T-helper 2 cell treated with Interferon-gamma antibody and Interleukin-4, amounts not matched to agents 5 μg/mL and 100 μg/mL, for 36 hours (primary cell): ENCODE measurements around the gene UGT1A6.
"Not testable (repeated sequence)": the region's sequence is repeated elsewhere in the genome, so short reads cannot be mapped to it uniquely, and the experiment has no call there.

Experiments
- DNase-seq: peaks from one replicate; pipeline ENCODE4 v3.0.0; 2021; ENCODE audit warnings: low spot score
- H3K27ac Mint-ChIP-seq: one replicate; pipeline ENCODE4 v1.8.0; 2021; ENCODE audit warnings: mild to moderate bottlenecking, mixed read lengths
- H3K27me3 Mint-ChIP-seq: one replicate; pipeline ENCODE4 v1.8.0; 2021; ENCODE audit warnings: low read depth, mixed read lengths
- H3K36me3 Mint-ChIP-seq: one replicate; pipeline ENCODE4 v1.8.0; 2021; ENCODE audit warnings: low read depth, mixed read lengths
- H3K4me1 Mint-ChIP-seq: one replicate; pipeline ENCODE4 v1.8.0; 2021; ENCODE audit warnings: low read depth, mixed read lengths
- H3K4me3 Mint-ChIP-seq: one replicate; pipeline ENCODE4 v1.8.0; 2022; ENCODE audit warnings: mild to moderate bottlenecking, moderate library complexity, mixed read lengths
- H3K9me3 Mint-ChIP-seq: one replicate; pipeline ENCODE4 v1.8.0; 2021; ENCODE audit warnings: mixed read lengths

Gene UGT1A6

DNA sequence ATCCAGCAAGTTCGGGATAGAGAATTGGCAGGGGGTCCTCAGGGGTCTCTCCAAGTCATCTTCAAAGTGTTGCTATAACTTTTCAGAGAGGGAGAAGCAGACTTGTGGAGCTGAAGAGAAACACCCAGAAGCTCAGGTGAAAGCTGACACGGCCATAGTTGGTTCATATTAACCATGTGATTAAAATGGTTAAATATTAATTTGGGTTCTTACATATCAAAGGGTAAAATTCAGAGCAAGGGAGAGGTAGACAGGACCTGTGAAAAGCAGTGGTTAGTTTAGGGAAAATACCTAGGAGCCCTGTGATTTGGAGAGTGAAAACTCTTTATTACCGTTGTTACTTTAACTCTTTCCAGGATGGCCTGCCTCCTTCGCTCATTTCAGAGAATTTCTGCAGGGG, at the start of gene UGT1A6:
UGT1A6 (plus strand) TSS at position 243 of the 400 bp plus-strand sequence; CDS start at position 358, 115 bp downstream.
- no peaks in the 10 kb centered on the region for H3K4me1 Mint-ChIP-seq

DNA sequence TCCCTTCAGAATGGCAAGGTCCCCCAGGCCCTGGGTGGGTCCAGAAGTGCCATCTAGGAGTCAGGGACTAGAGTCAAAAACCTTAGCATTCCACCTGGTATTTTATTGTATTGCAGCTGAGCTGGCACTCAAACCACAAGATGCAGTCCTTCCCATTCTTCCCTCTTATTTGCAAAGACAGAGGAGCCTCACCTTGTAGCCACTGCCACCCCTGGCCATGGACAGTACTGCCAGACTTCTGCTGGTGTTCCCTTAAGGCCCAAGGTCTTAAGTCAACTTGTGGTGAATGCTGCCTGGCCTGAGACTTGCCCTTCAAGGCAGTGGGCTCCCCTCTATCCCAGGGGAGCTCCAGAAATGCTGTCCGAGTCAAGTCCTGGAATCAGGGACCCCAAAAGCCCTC, 49.6 kb upstream of the UGT1A6 start:
- no peak for DNase-seq
- Mint-ChIP-seq H3K27ac (no peak overlapping the region), H3K27me3 (peaks cover 7% of the 10 kb centered on the region), H3K4me1 (no peaks in the 10 kb centered on the region), H3K4me3 (no peak overlapping the region), H3K9me3 (peaks cover 29% of the 10 kb centered on the region), H3K36me3 (no peaks in the 10 kb centered on the region)

More for the DNA sequence above, at the start of gene UGT1A6:
- no peak within 1 kb of the TSS for H3K4me3 Mint-ChIP-seq
- H3K27ac Mint-ChIP-seq: no peak within 1 kb of the TSS
- H3K9me3 Mint-ChIP-seq: no peaks in the 10 kb centered on the region
- H3K27me3 Mint-ChIP-seq: peaks cover 29% of the 10 kb centered on the region
- no peaks in the 10 kb centered on the region for H3K36me3 Mint-ChIP-seq
- no peak for DNase-seq

DNA sequence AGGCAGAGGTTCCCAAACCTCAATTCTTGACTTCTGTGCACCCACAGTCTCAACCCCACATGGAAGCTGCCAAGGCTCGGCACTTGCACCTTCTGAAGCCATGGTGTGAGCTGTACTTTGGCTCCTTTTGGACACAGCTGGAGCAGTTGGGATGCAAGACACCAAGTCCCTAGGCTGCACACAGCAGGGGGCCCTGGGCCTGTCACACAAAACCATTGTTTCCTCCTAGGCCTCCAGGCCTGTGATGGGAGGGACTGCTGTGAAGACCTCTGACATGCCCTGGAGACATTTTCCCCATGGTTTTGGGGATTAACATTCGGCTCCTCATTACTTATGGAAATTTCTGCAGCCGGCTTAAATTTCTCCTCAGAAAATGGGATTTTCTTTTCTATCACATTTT, 46.7 kb upstream of the UGT1A6 start:
- not testable (repeated sequence) for H3K27me3 Mint-ChIP-seq, H3K4me3 Mint-ChIP-seq, H3K27ac Mint-ChIP-seq, H3K4me1 Mint-ChIP-seq, H3K36me3 Mint-ChIP-seq, DNase-seq
- peaks cover 29% of the 10 kb centered on the region for H3K9me3 Mint-ChIP-seq

DNA sequence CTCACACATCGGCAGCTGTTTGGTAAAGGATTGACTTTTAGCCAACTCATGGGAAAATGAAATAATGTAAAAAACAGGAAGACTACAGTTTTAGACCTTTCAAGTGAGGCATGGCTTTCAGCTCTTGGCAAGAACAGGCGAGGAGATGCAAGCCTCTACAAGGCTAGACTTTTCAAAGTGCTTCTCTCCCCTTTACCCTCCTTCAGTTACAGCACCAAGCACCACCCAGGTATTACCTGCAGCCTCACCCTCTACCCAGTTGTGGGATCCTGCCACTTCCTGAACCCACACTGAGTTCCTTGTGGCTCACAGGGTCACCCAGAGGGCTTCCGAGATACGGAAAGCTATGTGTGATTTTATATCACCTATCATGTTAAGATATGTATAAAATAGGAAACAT, 41.7 kb upstream of the UGT1A6 start:
- DNase-seq: no peak
- no peaks in the 10 kb centered on the region for H3K36me3 Mint-ChIP-seq
- no peak overlapping the region for H3K4me3 Mint-ChIP-seq
- H3K27me3 Mint-ChIP-seq: peaks cover 25% of the 10 kb centered on the region
- no peak overlapping the region for H3K27ac Mint-ChIP-seq
- H3K9me3 Mint-ChIP-seq: peaks cover 16% of the 10 kb centered on the region
- no peaks in the 10 kb centered on the region for H3K4me1 Mint-ChIP-seq

DNA sequence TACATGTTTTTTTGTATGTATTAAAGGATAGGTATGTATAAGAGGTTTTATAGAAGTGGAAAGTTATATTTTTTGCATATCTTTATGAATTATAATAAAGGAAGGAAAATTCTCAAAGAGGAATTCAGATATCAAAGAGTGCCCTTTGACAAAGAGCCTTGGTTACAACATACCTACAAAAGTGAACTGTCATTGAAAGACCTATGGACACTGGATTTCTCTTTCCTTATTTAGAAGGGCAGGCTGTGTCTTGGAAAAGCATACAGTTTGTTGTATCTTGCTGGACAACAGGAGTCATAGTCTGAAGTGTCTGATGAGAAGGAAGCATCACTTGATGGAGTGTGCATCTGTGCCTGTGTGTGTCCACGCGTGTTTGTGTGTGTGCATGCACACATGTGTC, 41.3 kb upstream of the UGT1A6 start:
- H3K27ac Mint-ChIP-seq: no peak overlapping the region
- no peaks in the 10 kb centered on the region for H3K36me3 Mint-ChIP-seq
- peaks cover 25% of the 10 kb centered on the region for H3K27me3 Mint-ChIP-seq
- no peaks in the 10 kb centered on the region for H3K4me1 Mint-ChIP-seq
- H3K9me3 Mint-ChIP-seq: peaks cover 14% of the 10 kb centered on the region
- no peak overlapping the region for H3K4me3 Mint-ChIP-seq
- DNase-seq: no peak

DNA sequence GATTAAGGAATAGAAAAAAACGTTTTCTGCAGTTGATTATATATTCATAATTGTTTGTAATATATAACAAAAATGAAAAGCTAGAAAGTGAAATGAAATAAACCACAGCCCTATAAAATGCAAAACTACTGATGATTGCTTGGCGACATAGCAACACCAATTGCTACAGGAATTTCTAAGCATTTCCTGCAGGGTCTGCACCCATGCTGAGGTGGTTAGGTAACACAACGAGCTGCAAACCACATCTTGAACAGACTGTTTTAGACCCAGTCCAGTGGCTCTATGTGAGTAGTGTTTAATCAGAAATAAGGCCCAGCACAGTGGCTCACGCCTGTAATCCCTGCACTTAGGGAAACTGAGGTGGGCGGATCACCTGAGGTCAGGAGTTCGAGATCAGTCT, 38.2 kb upstream of the UGT1A6 start:
- H3K27me3 Mint-ChIP-seq: peaks cover 41% of the 10 kb centered on the region
- no peaks in the 10 kb centered on the region for H3K4me1 Mint-ChIP-seq
- no peaks in the 10 kb centered on the region for H3K36me3 Mint-ChIP-seq
- H3K4me3 Mint-ChIP-seq: no peak overlapping the region
- no peak overlapping the region for H3K27ac Mint-ChIP-seq
- no peak for DNase-seq
- no peaks in the 10 kb centered on the region for H3K9me3 Mint-ChIP-seq

DNA sequence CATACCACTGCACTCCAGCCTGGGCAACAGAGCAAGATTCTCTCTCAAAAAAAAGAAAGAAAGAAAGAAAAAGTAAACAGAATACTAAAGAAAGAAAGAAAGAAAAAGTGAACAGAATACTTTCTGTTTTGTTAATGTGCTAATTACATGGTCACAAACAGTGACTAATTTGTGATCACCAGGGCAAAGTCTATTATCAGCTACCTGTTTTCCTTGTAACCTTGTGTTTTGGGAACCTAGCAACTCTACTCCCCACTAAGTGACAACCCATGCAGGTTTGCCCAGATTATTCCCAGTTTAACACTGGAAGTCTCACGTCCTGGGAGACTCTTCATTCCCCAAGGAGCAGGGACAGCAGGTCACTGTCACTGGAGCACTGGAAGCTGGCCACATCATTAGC, 37.6 kb upstream of the UGT1A6 start:
- Mint-ChIP-seq H3K4me1 (no peaks in the 10 kb centered on the region), H3K27ac (no peak overlapping the region), H3K4me3 (no peak overlapping the region), H3K27me3 (peaks cover 46% of the 10 kb centered on the region), H3K36me3 (no peaks in the 10 kb centered on the region), H3K9me3 (no peaks in the 10 kb centered on the region)
- no peak for DNase-seq

DNA sequence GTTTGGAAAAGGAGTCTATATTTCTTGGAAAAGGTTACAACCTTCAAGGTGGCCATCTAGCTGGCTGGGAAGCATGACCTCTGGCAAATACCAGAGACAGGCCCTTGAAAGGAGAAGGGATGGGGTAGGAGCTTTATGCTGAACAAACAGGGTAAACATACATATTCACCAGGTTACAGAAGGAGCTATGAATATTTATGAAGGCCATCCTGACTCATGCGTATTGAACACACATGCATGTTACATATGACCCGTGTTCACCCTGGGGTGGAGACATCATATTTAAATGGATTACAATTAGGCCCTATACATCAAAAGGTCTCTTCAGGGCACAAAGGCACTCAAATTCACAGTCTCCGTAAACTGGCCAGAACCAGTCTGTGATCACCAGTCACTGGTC, 36.7 kb upstream of the UGT1A6 start:
- not testable (repeated sequence) for H3K4me1 Mint-ChIP-seq, DNase-seq, H3K4me3 Mint-ChIP-seq, H3K27ac Mint-ChIP-seq, H3K36me3 Mint-ChIP-seq, H3K9me3 Mint-ChIP-seq
- peaks cover 46% of the 10 kb centered on the region for H3K27me3 Mint-ChIP-seq

DNA sequence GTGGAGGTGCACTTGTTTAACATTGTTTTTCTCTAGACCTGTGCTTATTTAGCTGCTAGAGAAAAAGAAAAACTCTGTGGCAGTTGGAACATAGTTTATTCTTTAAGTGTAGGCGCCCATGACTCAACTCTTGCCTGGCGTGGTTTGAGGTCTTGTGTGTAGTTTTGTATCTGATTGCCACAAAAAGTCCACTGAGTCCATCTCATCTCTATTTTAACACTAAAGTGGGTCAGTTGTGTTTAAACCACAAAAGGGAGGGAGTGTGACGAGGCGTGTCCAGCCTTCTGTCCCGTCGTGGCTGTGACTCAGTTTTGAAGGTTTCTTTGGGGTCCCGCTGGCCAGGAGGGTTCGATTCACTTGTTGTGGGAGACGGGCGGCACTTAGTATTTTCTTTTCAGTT, 36.2 kb upstream of the UGT1A6 start:
- no peak overlapping the region for H3K27ac Mint-ChIP-seq
- peaks cover 47% of the 10 kb centered on the region for H3K27me3 Mint-ChIP-seq
- no peaks in the 10 kb centered on the region for H3K9me3 Mint-ChIP-seq
- H3K4me1 Mint-ChIP-seq: no peaks in the 10 kb centered on the region
- peak; percentile 8 for DNase-seq
- H3K36me3 Mint-ChIP-seq: no peaks in the 10 kb centered on the region
- H3K4me3 Mint-ChIP-seq: no peak overlapping the region

DNA sequence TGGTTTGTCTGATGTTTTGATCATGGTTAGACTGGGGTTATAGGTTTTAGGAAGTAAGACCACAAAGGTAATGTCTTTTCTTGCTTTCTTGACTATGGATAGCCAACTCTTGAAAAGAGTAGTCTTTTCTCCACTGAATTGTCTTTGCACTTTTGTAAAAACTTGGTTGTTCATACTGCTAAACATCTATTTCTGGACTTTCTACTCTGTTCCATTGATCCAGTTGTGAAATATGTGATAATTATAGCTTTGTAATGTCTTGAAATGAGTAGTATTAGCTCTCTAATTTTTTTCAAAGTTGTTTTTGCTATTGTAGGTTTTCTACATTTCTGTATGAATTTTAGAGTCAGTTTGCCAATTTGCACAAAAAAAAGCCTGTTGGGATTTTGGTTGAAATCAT, 34.1 kb upstream of the UGT1A6 start:
- no peaks in the 10 kb centered on the region for H3K36me3 Mint-ChIP-seq
- H3K4me1 Mint-ChIP-seq: no peaks in the 10 kb centered on the region
- no peaks in the 10 kb centered on the region for H3K9me3 Mint-ChIP-seq
- no peak for DNase-seq
- H3K27me3 Mint-ChIP-seq: peaks cover 39% of the 10 kb centered on the region
- H3K4me3 Mint-ChIP-seq: no peak overlapping the region
- H3K27ac Mint-ChIP-seq: no peak overlapping the region

DNA sequence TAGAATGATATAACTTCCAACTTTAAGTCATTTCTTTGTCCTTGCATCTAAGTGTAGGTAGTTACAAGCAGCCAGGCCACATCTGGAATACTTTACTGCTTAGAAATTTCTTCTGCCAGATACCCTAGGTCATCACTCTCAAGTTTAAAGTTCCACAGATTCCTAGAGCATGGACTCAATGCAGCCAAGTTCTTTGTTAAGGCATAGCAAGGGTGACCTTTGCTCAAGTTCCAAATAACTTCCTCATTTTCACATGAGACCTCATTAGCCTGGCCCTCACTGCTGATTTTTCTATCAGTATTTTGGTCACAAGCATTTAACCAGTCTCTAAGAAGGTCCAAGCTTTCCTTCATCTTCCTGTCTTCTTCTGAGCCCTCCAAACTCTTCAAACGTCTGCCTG, 28.8 kb upstream of the UGT1A6 start:
- Mint-ChIP-seq H3K9me3 (no peaks in the 10 kb centered on the region), H3K27ac (no peak overlapping the region), H3K4me1 (no peaks in the 10 kb centered on the region), H3K27me3 (peaks cover 24% of the 10 kb centered on the region), H3K36me3 (no peaks in the 10 kb centered on the region), H3K4me3 (no peak overlapping the region)
- DNase-seq: no peak

DNA sequence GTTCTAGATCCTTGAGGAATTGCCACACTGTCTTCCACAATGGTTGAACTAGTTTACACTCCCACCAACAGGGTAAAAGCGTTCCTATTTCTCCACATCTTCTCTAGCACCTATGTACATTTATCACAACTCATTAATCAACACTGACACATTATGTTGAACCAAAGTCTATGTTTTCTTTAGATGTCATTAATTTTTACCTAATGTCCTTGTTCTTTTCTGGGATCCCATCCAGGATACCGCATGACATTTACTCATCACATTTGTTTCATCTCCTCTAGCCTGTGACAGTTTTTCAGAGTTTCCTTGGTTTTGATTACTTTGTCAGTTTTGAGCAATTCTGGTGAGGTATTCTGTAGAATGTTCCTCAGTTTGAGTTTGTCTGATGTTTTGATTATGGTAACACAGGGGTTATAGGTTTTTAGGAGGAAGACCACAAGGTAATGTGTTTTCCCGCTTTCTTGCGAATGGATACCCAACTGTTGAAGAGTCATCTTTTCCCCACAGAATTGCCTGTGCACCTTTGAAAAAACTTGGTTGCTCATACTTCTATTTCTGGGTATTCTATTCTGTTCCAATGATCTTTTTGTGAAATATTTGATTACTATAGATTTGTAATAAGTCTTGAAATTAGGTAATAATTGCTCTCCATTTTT, 24.0 kb upstream of the UGT1A6 start:
- DNase-seq: no peak
- H3K9me3 Mint-ChIP-seq: no peaks in the 10 kb centered on the region
- no peaks in the 10 kb centered on the region for H3K4me1 Mint-ChIP-seq
- no peaks in the 10 kb centered on the region for H3K36me3 Mint-ChIP-seq
- H3K27ac Mint-ChIP-seq: no peak overlapping the region
- no peak overlapping the region for H3K4me3 Mint-ChIP-seq
- peaks cover 6% of the 10 kb centered on the region for H3K27me3 Mint-ChIP-seq

DNA sequence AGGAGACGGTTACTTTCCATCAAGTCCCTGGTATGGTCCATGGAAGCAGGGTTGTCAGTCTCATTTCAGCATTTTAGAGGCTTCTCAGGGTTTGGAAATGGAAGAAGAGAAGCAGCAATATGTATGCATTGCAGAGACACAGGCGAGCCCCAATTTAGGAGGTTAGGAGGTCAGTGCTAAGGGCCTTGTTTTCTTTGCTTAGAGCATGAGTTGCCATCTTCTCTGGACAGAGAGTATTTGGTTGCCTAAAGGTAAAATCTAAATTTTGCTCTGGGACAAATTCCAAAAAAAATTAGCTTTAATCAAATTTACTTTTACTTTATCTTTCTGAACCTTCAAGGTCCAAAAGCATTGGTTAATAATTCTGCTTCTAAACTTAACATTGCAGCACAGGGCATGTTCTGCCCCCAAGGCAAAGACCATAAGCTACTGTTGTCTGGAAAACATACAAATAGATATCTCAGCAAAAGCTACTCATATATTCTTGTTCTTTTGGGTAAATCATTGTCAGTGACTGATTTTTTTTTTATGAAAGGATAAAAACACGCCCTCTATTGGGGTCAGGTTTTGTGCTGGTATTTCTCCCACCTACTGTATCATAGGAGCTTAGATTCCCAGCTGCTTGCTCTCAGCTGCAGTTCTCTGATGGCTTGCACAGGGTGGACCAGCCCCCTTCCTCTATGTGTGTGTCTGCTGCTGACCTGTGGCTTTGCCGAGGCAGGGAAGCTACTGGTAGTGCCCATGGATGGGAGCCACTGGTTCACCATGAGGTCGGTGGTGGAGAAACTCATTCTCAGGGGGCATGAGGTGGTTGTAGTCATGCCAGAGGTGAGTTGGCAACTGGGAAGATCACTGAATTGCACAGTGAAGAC, 21.2 kb upstream of the UGT1A6 start, which contains the start of gene UGT1A9:
UGT1A9 (plus strand) TSS at position 609 of the 872 bp plus-strand sequence; CDS start at position 646, 37 bp downstream.
- no peak within 1 kb of the TSS for H3K27ac Mint-ChIP-seq
- no peaks in the 10 kb centered on the region for H3K9me3 Mint-ChIP-seq

DNA sequence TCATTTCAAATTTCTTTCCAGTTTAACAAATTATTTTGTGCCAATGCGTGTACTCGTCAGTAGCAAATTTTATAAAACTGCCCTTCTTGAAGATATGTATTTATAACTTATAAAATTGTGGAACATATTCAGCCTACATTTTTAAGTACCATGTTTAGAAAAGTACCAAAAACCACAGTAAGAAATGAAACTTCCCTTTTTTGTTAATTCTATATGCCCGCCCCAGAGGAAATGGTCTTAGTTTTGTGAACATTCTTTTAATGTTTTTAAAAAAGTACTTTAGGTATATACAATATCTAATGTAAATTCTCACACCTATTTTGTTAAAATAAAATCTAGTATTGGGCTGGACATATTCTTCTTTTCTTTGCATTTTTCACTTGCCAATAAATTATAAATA, 19.8 kb upstream of the UGT1A6 start:
- Mint-ChIP-seq H3K4me1 (no peaks in the 10 kb centered on the region), H3K27me3 (peaks cover 4% of the 10 kb centered on the region), H3K36me3 (no peaks in the 10 kb centered on the region), H3K4me3 (no peak overlapping the region), H3K9me3 (no peaks in the 10 kb centered on the region), H3K27ac (no peak overlapping the region)
- no peak for DNase-seq

More for the DNA sequence above, 21.2 kb upstream of the UGT1A6 start, which contains the start of gene UGT1A9:
- H3K36me3 Mint-ChIP-seq: no peaks in the 10 kb centered on the region
- no peaks in the 10 kb centered on the region for H3K4me1 Mint-ChIP-seq
- no peak within 1 kb of the TSS for H3K4me3 Mint-ChIP-seq
- peaks cover 2% of the 10 kb centered on the region for H3K27me3 Mint-ChIP-seq
- DNase-seq: no peak
